PC-9 (cell line): ENCODE data around the gene RASGEF1C.

Experiments
- EZH2 ChIP-seq: fragments of 200-600 bp; sonication (generic); IDR thresholded peaks from 2 replicates; pipeline ENCODE4 v1.8.0; 2017; ENCODE audit warnings: antibody characterized with exemption, low read depth
- TF ChIP-seq, protein P1 (sequence below): fragments of 200-600 bp; sonication (generic); conservative IDR thresholded peaks from 2 replicates; pipeline ENCODE4 v1.6.1; 2017; ENCODE audit warnings: mixed run types, antibody characterized with exemption, mild to moderate bottlenecking, moderate library complexity

DNA sequence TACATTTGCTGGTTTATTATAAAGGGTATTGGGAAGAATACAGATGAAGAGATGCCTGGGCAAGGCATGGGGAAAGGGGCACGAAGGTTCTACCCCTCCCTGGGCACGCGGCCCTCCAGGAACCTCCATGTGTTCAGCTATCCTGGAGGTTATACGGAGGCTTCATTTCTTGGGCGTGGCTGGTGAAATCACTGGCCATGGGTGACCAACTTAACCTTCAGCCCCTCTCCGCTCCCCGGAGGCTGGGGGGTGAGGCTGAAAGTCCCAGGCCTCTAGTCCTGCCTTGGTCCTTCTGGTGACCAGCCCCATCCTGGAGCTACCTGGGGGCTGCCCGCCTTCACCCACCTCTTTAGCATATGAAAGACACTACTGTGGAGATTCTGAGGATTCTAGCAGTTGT lies 120.5 kb downstream of the RASGEF1C start:
- TF ChIP-seq, protein P1, sequence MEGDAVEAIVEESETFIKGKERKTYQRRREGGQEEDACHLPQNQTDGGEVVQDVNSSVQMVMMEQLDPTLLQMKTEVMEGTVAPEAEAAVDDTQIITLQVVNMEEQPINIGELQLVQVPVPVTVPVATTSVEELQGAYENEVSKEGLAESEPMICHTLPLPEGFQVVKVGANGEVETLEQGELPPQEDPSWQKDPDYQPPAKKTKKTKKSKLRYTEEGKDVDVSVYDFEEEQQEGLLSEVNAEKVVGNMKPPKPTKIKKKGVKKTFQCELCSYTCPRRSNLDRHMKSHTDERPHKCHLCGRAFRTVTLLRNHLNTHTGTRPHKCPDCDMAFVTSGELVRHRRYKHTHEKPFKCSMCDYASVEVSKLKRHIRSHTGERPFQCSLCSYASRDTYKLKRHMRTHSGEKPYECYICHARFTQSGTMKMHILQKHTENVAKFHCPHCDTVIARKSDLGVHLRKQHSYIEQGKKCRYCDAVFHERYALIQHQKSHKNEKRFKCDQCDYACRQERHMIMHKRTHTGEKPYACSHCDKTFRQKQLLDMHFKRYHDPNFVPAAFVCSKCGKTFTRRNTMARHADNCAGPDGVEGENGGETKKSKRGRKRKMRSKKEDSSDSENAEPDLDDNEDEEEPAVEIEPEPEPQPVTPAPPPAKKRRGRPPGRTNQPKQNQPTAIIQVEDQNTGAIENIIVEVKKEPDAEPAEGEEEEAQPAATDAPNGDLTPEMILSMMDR = no peak
- TF ChIP-seq EZH2 = no peak
